GM12878 (cell line): Measurements from ENCODE around the gene ARHGAP45.
"Not testable (repeated sequence)": the region's sequence is repeated elsewhere in the genome, so short reads cannot be mapped to it uniquely, and the experiment has no call there.

Experiments used
- EZH2 ChIP-seq: IDR thresholded peaks from 2 replicates; pipeline ENCODE4 v1.6.1; 2012; ENCODE audit warnings: low read depth, mild to moderate bottlenecking, control low read depth, inconsistent platforms, low read length, borderline replicate concordance; ENCODE audit not compliant: control insufficient read depth
- FOS ChIP-seq: IDR thresholded peaks from 3 replicates; pipeline ENCODE4 v1.6.1; 2011; ENCODE audit warnings: borderline replicate concordance; ENCODE audit not compliant: insufficient read length; ENCODE audit errors: extremely low read depth
- GATAD2B ChIP-seq: fragments of 450-650 bp; conservative IDR thresholded peaks from 2 replicates; pipeline ENCODE4 v1.6.1; 2017; ENCODE audit warnings: low read depth, mild to moderate bottlenecking, moderate library complexity
- JUNB ChIP-seq: IDR thresholded peaks from 2 replicates; pipeline ENCODE4 v1.6.1; 2016; ENCODE audit warnings: antibody characterized with exemption, mild to moderate bottlenecking
- MYC ChIP-seq: IDR thresholded peaks from 2 replicates; pipeline ENCODE4 v1.6.1; 2011; ENCODE audit warnings: mild to moderate bottlenecking, low read length, moderate library complexity, inconsistent platforms; ENCODE audit not compliant: insufficient read depth, insufficient replicate concordance, insufficient read length, severe bottlenecking
- NR2F1 ChIP-seq: fragments of 450-650 bp; conservative IDR thresholded peaks from 2 replicates; pipeline ENCODE4 v1.6.1; 2017; ENCODE audit warnings: mild to moderate bottlenecking
- ZNF274 ChIP-seq: IDR thresholded peaks from one replicate; pipeline ENCODE4 v1.8.0; 2011; ENCODE audit not compliant: insufficient read length, insufficient read depth
- TF ChIP-seq, protein P1 (sequence below), 3 experiments: IDR thresholded peaks in 2 of 3; conservative IDR thresholded peaks in 1 of 3; 2 replicates each; pipeline ENCODE4 v1.5.1; 2011; ENCODE audit warnings: low read depth in 3 of 3, low read length in 3 of 3, mild to moderate bottlenecking in 3 of 3, control low read depth in 2 of 3, moderate library complexity in 2 of 3, inconsistent platforms in 1 of 3, mixed read lengths in 1 of 3; ENCODE audit not compliant: control insufficient read depth in 2 of 3, insufficient read depth in 1 of 3; ENCODE audit errors: extremely low read depth in 1 of 3
- TF ChIP-seq, protein P2 (sequence below): IDR thresholded peaks from 2 replicates; pipeline ENCODE4 v1.6.1; 2012; ENCODE audit warnings: low read depth, low read length, improper control_type of control experiment
- TF ChIP-seq, protein P3 (sequence below): IDR thresholded peaks from 2 replicates; pipeline ENCODE4 v1.6.1; 2011; ENCODE audit warnings: borderline replicate concordance, low read depth, mild to moderate bottlenecking, moderate library complexity, low read length; ENCODE audit not compliant: insufficient read depth, poor library complexity, severe bottlenecking
- TF ChIP-seq, protein P4 (sequence below): IDR thresholded peaks from 2 replicates; pipeline ENCODE4 v1.6.1; 2011; ENCODE audit warnings: low read depth, mild to moderate bottlenecking, low read length, moderate library complexity, borderline replicate concordance; ENCODE audit errors: extremely low read depth

DNA sequence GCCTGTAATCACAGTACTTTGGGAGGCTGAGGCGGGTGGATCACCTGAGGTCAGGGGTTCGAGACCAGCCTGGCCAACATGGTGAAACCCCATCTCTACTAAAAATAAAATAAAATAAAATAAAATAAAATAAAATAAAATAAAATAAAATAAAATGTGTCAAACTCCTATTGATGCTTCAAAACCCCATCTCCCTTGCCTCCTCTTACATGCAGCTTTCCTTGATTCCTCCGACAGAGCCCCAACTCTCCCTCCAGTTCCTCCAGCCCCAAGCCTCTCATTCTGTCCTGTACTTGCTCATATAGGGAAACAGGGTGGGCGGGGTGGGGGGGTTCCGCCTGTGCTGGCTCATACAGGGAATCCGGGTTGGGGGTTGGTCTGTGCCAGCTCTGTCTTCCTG is 41.9 kb upstream of the ARHGAP45 start:
- TF ChIP-seq FOS, JUNB, GATAD2B, ZNF274, EZH2, NR2F1, MYC: not testable (repeated sequence)
- TF ChIP-seq, protein P1, sequence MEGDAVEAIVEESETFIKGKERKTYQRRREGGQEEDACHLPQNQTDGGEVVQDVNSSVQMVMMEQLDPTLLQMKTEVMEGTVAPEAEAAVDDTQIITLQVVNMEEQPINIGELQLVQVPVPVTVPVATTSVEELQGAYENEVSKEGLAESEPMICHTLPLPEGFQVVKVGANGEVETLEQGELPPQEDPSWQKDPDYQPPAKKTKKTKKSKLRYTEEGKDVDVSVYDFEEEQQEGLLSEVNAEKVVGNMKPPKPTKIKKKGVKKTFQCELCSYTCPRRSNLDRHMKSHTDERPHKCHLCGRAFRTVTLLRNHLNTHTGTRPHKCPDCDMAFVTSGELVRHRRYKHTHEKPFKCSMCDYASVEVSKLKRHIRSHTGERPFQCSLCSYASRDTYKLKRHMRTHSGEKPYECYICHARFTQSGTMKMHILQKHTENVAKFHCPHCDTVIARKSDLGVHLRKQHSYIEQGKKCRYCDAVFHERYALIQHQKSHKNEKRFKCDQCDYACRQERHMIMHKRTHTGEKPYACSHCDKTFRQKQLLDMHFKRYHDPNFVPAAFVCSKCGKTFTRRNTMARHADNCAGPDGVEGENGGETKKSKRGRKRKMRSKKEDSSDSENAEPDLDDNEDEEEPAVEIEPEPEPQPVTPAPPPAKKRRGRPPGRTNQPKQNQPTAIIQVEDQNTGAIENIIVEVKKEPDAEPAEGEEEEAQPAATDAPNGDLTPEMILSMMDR (IDR thresholded peaks at IDR 0.05 in 2 of 3, conservative IDR thresholded peaks at IDR 0.05 in 1 of 3; ENCODE audit: control insufficient read depth in 2 of 3, extremely low read depth in 1 of 3, insufficient read depth in 1 of 3, low read depth in 3 of 3, low read length in 3 of 3) = not testable (repeated sequence)
- TF ChIP-seq, protein P2, sequence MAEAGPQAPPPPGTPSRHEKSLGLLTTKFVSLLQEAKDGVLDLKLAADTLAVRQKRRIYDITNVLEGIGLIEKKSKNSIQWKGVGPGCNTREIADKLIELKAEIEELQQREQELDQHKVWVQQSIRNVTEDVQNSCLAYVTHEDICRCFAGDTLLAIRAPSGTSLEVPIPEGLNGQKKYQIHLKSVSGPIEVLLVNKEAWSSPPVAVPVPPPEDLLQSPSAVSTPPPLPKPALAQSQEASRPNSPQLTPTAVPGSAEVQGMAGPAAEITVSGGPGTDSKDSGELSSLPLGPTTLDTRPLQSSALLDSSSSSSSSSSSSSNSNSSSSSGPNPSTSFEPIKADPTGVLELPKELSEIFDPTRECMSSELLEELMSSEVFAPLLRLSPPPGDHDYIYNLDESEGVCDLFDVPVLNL = not testable (repeated sequence)
- TF ChIP-seq, protein P3, sequence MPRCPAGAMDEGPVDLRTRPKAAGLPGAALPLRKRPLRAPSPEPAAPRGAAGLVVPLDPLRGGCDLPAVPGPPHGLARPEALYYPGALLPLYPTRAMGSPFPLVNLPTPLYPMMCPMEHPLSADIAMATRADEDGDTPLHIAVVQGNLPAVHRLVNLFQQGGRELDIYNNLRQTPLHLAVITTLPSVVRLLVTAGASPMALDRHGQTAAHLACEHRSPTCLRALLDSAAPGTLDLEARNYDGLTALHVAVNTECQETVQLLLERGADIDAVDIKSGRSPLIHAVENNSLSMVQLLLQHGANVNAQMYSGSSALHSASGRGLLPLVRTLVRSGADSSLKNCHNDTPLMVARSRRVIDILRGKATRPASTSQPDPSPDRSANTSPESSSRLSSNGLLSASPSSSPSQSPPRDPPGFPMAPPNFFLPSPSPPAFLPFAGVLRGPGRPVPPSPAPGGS = not testable (repeated sequence)
- TF ChIP-seq, protein P4, sequence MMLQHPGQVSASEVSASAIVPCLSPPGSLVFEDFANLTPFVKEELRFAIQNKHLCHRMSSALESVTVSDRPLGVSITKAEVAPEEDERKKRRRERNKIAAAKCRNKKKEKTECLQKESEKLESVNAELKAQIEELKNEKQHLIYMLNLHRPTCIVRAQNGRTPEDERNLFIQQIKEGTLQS = not testable (repeated sequence)
